ENCODE results near the gene EIF4G3. TPM values are rescaled to one million over a fixed set of nuclear protein-coding genes. Genes with fewer than 3 reads are reported as not detected.
"Not testable (repeated sequence)": the region's sequence is repeated elsewhere in the genome, so short reads cannot be mapped to it uniquely, and the experiment has no call there.

EIF4G3 gene
- polyA plus RNA-seq, 4 donors = 61.0 to 70.8 (median 68.9) TPM

DNA sequence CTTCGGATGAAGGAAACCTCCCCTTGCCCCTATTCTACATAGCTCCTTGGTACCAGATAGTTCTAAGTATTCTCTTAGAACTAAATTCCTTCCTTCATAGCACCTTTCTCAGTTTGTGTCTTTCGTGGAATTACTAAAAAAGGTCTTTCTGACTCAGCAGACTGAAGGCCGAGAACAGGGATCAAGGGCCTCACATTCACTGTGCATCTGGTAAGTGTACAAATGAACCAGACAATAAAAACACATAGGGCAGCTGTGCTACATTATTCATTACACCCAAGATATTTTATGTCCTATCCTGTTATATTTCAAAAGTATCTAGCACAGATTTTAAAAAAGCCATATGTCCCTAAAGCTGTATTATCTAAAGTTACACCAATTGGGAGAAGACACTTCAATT lies 326.7 kb downstream of the EIF4G3 start:
- no peak for DNase-seq (ENCODE audit: low read depth in 4 of 4, low spot score in 2 of 4)

DNA sequence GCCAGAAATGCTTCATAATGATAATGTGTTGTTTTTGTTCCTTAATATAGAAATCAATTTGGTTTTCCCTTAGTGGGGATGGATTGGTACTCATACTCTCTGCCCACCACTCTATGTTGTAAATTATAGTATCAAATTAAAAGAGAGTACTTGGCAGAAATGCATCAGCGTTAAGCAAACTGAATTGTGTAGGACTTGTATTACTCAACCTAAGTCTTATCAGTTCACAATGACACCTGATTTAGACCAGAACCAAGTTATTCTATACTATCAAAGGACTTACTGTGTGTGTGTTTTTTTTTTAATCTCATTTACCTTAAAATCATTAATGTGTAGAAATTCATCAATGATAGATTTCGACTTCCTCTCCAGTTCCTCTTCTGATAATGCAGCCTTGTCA lies 327.6 kb downstream of the EIF4G3 start:
- no peak for DNase-seq (ENCODE audit: low read depth in 4 of 4, low spot score in 2 of 4)

DNA sequence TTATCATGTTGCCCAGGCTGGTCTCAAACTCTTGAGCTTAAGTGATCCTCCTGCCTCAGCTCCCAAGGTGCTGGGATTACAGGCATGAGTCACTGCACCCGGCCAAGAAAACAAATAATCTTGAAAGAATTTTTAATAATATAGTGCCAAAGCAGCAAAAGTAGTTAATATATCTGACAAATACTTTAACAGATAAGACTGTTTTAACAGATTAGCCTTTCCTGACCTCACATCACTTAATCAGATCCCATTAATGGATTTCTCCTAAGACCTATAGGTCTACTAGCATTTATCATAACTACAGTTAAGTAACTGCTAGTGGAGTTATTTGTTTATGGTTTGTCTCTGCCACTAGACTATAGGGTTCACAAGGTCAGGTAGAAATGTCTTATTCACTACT lies 328.5 kb downstream of the EIF4G3 start:
- no peak for DNase-seq (ENCODE audit: low read depth in 4 of 4, low spot score in 2 of 4)

DNA sequence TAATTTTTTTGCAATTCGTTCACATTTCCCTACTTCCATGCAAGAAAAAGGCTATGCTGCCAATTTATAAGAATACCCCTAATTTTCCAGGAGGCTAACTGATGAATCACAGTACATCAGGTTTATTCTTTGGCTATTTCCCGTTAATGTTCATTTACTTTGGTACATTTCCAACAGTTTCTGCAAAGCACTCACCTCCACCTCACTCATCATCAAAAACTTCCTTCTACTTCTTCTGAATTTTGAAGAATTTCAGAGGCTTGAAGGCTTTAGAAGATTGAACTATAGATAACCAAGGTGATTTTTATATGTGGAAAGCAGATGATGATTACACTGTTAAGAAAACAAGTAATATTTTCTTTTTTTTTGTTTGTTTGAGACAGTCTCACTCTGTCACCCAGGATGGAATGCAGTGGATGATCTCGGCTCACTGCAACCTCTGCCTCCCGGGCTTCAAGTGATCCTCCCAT lies 329.1 kb downstream of the EIF4G3 start:
- DNase-seq (ENCODE audit: low read depth in 4 of 4, low spot score in 2 of 4) = no peak

- DNase-seq (ENCODE audit: low read depth in 4 of 4, low spot score in 2 of 4) = no peak
Measured at GRCh38 chr1:20846461-20847374, 330.0 kb downstream of the EIF4G3 start.

- DNase-seq (ENCODE audit: low read depth in 4 of 4, low spot score in 2 of 4) = no peak
Measured at GRCh38 chr1:20840731-20841130, 336.0 kb downstream of the EIF4G3 start.

DNA sequence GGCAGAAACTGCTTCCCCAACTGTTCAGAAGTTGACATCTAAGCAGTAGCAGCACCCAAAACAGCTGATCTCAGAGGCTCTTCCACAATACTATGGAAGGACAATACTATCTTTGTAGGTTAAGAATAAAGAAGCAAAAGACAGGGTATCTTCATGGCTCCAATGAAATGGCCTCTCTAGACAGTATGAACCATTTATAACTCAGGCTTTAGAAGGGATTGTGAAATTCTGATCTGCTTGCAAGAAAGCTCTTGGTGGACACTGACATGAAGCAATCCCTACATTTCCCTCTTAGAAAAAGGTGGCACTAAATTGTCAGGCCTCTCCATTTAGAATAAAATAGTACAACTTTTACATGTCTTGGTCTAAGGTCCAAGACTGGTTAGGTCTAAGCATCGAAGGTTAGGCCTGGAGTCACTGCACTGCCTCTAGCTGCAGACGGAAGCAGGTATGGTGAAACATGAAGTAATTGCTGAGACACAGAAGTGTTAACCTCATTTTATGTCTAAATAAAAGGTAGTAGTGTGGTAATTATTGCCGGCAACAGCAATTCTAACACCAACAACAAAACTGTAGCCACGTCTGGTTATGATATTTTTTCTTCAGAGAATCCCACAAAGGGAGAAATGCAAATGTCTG lies 339.0 kb downstream of the EIF4G3 start:
- no peak for DNase-seq (ENCODE audit: low read depth in 4 of 4, low spot score in 2 of 4)

DNA sequence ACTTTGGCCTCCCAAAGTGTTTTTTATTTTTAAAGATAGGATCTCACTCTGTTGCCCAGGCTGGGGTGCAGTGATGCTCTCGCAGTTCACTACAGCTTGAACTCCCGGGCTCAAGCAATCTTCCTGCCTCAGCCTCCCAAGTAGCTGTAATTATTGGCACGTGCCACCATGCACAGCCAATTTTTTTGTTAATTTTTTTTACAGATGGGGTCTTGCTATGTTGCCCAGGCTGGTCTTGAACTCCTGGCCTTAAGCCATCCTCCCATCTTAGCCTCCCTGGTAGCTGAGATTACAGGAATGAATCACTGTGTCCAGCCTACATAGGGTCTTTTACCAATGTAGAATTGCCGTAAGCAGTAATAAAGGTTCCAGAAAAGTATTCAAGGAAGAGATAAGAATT lies 340.5 kb downstream of the EIF4G3 start:
- DNase-seq (ENCODE audit: low read depth in 4 of 4, low spot score in 2 of 4) = no peak

- DNase-seq (ENCODE audit: low read depth in 4 of 4, low spot score in 2 of 4) = no peak
Measured at GRCh38 chr1:20834780-20835179, 341.9 kb downstream of the EIF4G3 start.

DNA sequence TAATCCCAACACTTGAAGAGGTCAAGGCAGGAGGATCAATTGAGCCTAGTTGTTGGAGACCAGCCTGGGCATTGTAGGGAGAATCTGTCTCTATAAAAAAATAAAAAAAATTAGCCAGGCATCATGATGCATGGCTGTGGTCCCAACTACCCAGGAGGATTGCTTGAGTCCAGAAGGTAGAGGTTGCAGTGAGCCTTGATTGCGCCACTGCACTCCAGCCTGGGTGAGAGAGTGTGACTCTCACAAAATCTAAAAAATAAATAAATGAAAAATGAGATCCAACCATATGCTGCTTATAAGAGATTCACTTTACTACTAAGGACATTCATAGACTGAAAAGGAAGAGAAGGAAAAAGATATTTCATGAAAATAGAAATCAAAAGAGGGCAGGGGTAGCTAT lies 342.5 kb downstream of the EIF4G3 start:
- DNase-seq (ENCODE audit: low read depth in 4 of 4, low spot score in 2 of 4) = no peak

GRCh38 chr1:20830378-20830777 lies 346.3 kb downstream of the EIF4G3 start:
- DNase-seq (ENCODE audit: low read depth in 4 of 4, low spot score in 2 of 4) = no peak

DNA sequence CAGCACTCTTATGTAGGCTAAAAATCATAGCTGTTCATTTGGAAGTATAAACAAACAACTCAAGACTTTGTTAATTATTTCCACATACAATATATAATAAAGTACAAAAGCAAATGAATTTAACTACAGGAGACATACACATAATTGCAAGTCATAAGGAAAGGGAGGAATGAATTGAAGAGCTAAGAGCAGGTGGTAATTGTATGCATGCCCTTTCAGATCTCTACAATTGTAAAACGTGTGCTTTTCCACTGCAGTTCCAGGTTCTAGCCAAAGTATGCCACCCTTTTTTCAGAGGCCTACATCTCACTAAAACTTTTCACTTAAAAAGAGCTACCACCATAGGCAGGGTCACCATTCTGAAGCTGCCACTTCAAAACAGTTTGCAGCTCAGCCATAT lies 346.8 kb downstream of the EIF4G3 start:
- no peak for DNase-seq (ENCODE audit: low read depth in 4 of 4, low spot score in 2 of 4)

- no peak for DNase-seq (ENCODE audit: low read depth in 4 of 4, low spot score in 2 of 4)
Measured at GRCh38 chr1:20829531-20829930, 347.2 kb downstream of the EIF4G3 start.

DNA sequence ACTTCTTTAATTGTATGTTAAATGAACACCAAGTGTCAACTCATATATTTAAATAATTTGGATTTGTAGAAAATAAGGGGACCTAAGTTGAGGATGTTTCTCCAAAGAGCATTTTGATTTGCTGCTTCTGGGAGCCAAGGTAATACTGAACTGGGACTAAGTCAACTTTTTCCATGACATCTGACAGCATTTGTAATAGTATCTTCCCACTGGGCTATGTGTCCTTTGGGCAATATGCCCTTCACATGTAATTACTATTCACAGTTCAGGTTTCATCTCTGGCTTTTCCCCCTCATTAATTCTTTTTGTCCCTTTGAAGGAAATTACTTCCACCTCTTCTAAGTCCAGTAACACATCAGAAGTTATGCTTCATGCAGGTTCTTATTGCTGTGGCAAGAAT lies 352.9 kb downstream of the EIF4G3 start:
- DNase-seq (ENCODE audit: low read depth in 4 of 4, low spot score in 2 of 4) = no peak

GRCh38 chr1:20821466-20821865 lies 355.2 kb downstream of the EIF4G3 start:
- no peak for DNase-seq (ENCODE audit: low read depth in 4 of 4, low spot score in 2 of 4)

DNA sequence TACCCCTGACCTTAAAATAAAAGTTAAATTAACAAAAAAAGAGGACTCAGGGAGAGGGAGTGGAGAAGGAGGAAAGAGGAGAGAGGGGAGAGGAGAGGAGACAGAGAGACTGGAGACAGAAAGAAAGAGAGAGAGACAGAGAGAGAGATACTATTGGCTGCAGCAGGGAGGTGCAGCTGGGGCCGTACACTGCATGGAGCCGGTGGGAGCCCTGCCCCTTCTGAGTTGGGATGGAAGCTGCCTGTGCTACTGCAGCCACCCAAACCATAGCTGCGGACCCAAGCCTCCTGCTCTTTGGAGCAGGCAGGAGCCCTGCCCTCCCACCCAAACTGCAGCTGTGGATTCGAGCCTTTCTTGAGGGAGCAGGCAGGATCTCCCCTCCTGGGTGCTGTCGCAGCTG lies 356.9 kb downstream of the EIF4G3 start:
- DNase-seq (ENCODE audit: low read depth in 4 of 4, low spot score in 2 of 4) = no peak

- DNase-seq (ENCODE audit: low read depth in 4 of 4, low spot score in 2 of 4) = no peak
Measured at GRCh38 chr1:20814534-20814871, 362.2 kb downstream of the EIF4G3 start.

DNA sequence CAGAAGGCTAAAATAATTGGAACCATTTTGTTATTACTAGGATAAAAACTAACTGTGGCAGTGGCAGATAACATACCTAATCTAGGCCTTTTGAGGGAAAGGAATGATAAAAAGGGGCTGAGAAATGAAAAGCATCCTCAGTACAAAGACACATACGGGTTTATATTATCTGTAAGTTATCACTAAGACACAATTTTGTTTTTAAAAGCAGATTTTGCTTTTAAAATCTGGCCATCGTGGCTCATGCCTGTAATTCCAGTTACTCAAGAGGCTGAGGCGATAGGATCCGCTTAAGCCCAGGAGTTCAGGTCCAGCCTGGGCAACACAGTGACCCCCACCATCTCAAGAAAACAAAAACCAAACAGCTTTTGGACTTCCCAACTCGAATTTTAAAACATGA lies 364.8 kb downstream of the EIF4G3 start:
- DNase-seq (ENCODE audit: low read depth in 4 of 4, low spot score in 2 of 4) = no peak

DNA sequence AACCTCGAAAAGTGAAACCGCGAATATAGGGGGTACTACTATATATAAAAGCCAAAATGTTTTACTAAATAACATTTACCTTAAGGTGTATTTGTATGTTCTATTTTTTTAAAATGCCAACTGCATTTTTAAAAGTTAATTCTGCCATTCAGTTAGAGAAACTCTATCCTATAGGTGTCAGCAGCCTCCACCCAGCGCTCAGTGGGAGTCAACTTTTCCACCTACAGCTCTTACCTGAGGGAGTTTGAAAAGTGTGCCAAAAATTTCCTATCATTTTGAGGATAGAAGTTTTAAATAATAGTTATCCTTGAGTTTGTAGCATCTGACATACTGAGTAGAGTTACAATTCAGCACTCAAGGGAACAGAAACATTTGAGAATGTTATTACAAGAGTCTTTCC lies 383.5 kb downstream of the EIF4G3 start:
- no peak for DNase-seq (ENCODE audit: low read depth in 4 of 4, low spot score in 2 of 4)

- DNase-seq (ENCODE audit: low read depth in 4 of 4, low spot score in 2 of 4) = no peak
Measured at GRCh38 chr1:20792196-20792595, 384.5 kb downstream of the EIF4G3 start.

DNA sequence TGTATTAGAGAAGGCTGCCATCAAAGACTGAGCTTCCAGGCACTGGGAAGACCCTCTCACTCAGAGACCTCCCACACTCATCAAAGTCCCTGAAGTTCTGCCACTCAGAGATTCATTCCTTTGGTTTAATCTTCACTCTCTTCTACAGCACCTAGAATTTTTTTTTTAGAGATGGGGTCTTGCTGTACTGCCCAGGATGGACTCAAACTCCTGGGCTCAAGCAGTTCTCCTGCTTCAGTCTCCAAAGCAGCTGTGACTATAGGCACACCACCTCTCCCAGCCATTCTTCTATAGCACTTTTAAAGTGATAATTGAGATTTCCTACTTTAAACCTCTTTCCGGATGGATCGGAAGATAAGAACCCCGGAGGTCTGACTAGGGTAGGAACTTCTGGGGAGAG lies 385.9 kb downstream of the EIF4G3 start:
- no peak for DNase-seq (ENCODE audit: low read depth in 4 of 4, low spot score in 2 of 4)

DNA sequence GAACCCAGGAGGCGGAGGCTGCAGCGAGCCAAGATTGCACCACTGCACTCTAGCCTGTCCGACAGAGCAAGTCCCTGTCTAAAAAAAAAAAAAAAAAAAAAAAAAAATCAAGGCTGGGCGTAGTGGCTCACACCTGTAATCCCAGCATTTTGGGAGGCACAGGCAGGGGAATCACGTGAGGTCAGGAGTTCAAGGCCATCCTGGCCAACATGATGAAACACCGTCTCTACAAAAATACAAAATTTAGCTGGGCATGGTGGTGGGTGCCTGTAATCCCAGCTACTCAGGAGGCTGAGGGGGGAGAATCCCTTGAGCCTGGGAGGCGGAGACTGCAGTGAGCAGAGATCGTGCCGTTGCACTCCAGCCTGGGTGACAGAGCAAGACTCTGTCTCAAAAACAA lies 387.1 kb downstream of the EIF4G3 start:
- DNase-seq (ENCODE audit: low read depth in 4 of 4, low spot score in 2 of 4) = not testable (repeated sequence)
